DMS 273 (cell line): Measurements from ENCODE around the gene ATRX.
"Not testable (repeated sequence)": the region's sequence is repeated elsewhere in the genome, so short reads cannot be mapped to it uniquely, and the experiment has no call there.

Source experiments
- DNase-seq: peaks from one replicate; lab custom pipeline; 2025; ENCODE audit not compliant: unreplicated experiment; lab: John Stamatoyannopoulos, UW

ATRX gene

GRCh38 chrX:77785486-77786364, at the start of gene ATRX:
Gene ATRX (minus strand): TSS chrX:77786216. CDS start chrX:77786001, 215 bp downstream.
- DNase-seq, result peak; percentile 93

GRCh38 chrX:77831544-77831943, 45.5 kb upstream of the ATRX start:
- DNase-seq, result not testable (repeated sequence)

GRCh38 chrX:77821989-77822388, 36.0 kb upstream of the ATRX start:
- DNase-seq, result not testable (repeated sequence)

- no peak for DNase-seq
These were observed 34.2 kb upstream of the ATRX start for GRCh38 chrX:77820091-77820727.

GRCh38 chrX:77814210-77814609, 28.2 kb upstream of the ATRX start:
- DNase-seq, result no peak

- DNase-seq, result no peak
These were observed 16.2 kb upstream of the ATRX start for GRCh38 chrX:77802201-77802600.

- no peak for DNase-seq
These were observed 9.1 kb upstream of the ATRX start for GRCh38 chrX:77795124-77795523.

GRCh38 chrX:77793946-77794345, 7.9 kb upstream of the ATRX start:
- DNase-seq, result no peak

- peak; percentile 44 for DNase-seq
These were observed 2.0 kb upstream of the ATRX start for GRCh38 chrX:77788050-77788449.

- DNase-seq, result no peak
These were observed 307 bp upstream of the ATRX start for GRCh38 chrX:77786365-77786680.

- no peak for DNase-seq
These were observed 6.3 kb downstream of the ATRX start for GRCh38 chrX:77779695-77780094.

GRCh38 chrX:77776659-77777058, 9.4 kb downstream of the ATRX start:
- DNase-seq, result no peak

GRCh38 chrX:77771601-77772000, 14.4 kb downstream of the ATRX start:
- DNase-seq, result no peak

GRCh38 chrX:77768787-77769186, 17.2 kb downstream of the ATRX start:
- no peak for DNase-seq

GRCh38 chrX:77766212-77766611, 19.8 kb downstream of the ATRX start:
- DNase-seq, result not testable (repeated sequence)

GRCh38 chrX:77755561-77755960, 30.5 kb downstream of the ATRX start:
- no peak for DNase-seq

- not testable (repeated sequence) for DNase-seq
These were observed 32.1 kb downstream of the ATRX start for GRCh38 chrX:77753942-77754341.

GRCh38 chrX:77749695-77750094, 36.3 kb downstream of the ATRX start:
- no peak for DNase-seq

GRCh38 chrX:77743720-77744119, 42.3 kb downstream of the ATRX start:
- no peak for DNase-seq

- DNase-seq, result no peak
These were observed 43.1 kb downstream of the ATRX start for GRCh38 chrX:77742788-77743476.

- no peak for DNase-seq
These were observed 45.6 kb downstream of the ATRX start for GRCh38 chrX:77740376-77740905.

- no peak for DNase-seq
These were observed 52.7 kb downstream of the ATRX start for GRCh38 chrX:77733342-77733741.
